HL-60 (cell line): ENCODE results near the gene ITGA3.
"Not testable (repeated sequence)": the region's sequence is repeated elsewhere in the genome, so short reads cannot be mapped to it uniquely, and the experiment has no call there.

Experiments used
- DNase-seq, 2 experiments: peaks; one replicate each; pipeline ENCODE4 v3.0.0-alpha.2; 2010 to 2020; ENCODE audit warnings: low read depth in 1 of 2, low spot score in 1 of 2
- H3K27ac ChIP-seq: fragments of 250-450 bp; sonication (Bioruptor Pico); replicated peaks from 2 replicates; pipeline ENCODE4 v1.5.1; 2020; ENCODE audit warnings: mild to moderate bottlenecking, moderate library complexity
- H3K27me3 ChIP-seq: fragments of 250-450 bp; sonication (Bioruptor Pico); 2 replicates; pipeline ENCODE4 v1.5.1; 2021; ENCODE audit warnings: mild to moderate bottlenecking, moderate library complexity; ENCODE audit not compliant: insufficient read depth, poor library complexity, severe bottlenecking
- H3K4me3 ChIP-seq: replicated peaks from 2 replicates; pipeline ENCODE4 v1.5.1; 2011; ENCODE audit warnings: mild to moderate bottlenecking, control low read depth, low read length; ENCODE audit not compliant: insufficient read depth
- CTCF ChIP-seq: IDR thresholded peaks from one replicate; pipeline ENCODE4 v1.5.1; 2011; ENCODE audit warnings: low read length, control low read depth, inconsistent platforms; ENCODE audit not compliant: insufficient read depth
- GABPA ChIP-seq: IDR thresholded peaks from 2 replicates; pipeline ENCODE4 v1.6.1; 2012; ENCODE audit warnings: low read depth
- POLR2AphosphoS5 ChIP-seq: IDR thresholded peaks from 2 replicates; pipeline ENCODE4 v1.6.1; 2012; ENCODE audit warnings: low read depth
- REST ChIP-seq: IDR thresholded peaks from 2 replicates; pipeline ENCODE4 v1.6.1; 2012; ENCODE audit warnings: low read depth; ENCODE audit not compliant: insufficient replicate concordance
- SPI1 ChIP-seq: IDR thresholded peaks from 2 replicates; pipeline ENCODE4 v1.6.1; 2012; ENCODE audit warnings: low read depth, mild to moderate bottlenecking, borderline replicate concordance

The ITGA3 gene

GRCh38 chr17:50037321-50038107 lies 18.4 kb upstream of the ITGA3 start:
- DNase-seq: no peak
- H3K27me3 ChIP-seq: peaks cover 3% of the 10 kb centered on the region
- no peak overlapping the region for H3K4me3 ChIP-seq
- no peak overlapping the region for H3K27ac ChIP-seq
- TF ChIP-seq REST (no peak), POLR2AphosphoS5 (no peak), GABPA (no peak), CTCF (no peak), SPI1 (no peak)

- DNase-seq: no peak
- H3K27ac ChIP-seq: no peak overlapping the region
- TF ChIP-seq REST (no peak), GABPA (no peak), CTCF (no peak), SPI1 (no peak), POLR2AphosphoS5 (no peak)
- no peak overlapping the region for H3K4me3 ChIP-seq
- H3K27me3 ChIP-seq: no peaks in the 10 kb centered on the region
These were observed 16.9 kb upstream of the ITGA3 start for GRCh38 chr17:50039058-50039457.

- not testable (repeated sequence) for H3K27ac ChIP-seq, H3K27me3 ChIP-seq, H3K4me3 ChIP-seq, DNase-seq
These were observed 15.4 kb upstream of the ITGA3 start for GRCh38 chr17:50040496-50040895.

GRCh38 chr17:50042211-50042610 lies 13.7 kb upstream of the ITGA3 start:
- H3K27ac ChIP-seq: no peak overlapping the region
- DNase-seq: no peak
- H3K4me3 ChIP-seq: no peak overlapping the region
- TF ChIP-seq POLR2AphosphoS5: no peak
- no peak for TF ChIP-seq SPI1
- no peak for TF ChIP-seq REST
- no peak for TF ChIP-seq CTCF
- TF ChIP-seq GABPA: no peak
- H3K27me3 ChIP-seq: no peaks in the 10 kb centered on the region
